DND-41 (cell line): ENCODE results near the gene TRMT10B.
"Not testable (repeated sequence)": the region's sequence is repeated elsewhere in the genome, so short reads cannot be mapped to it uniquely, and the experiment has no call there.

Experiments used
- ATAC-seq: fragments of 200-7000 bp; cut with Tn5 transposase; 3 replicates; pipeline ENCODE4 v1.9.1; 2021; ENCODE audit warnings: low read depth; ENCODE audit not compliant: insufficient read depth
- DNase-seq: peaks from one replicate; pipeline ENCODE4 v3.0.0-alpha.2; 2020
- H2AFZ ChIP-seq: 2 replicates; pipeline ENCODE4 v1.6.0; 2012; ENCODE audit warnings: low read depth, low read length
- H3K27ac ChIP-seq: 2 replicates; pipeline ENCODE4 v1.5.1; 2012; ENCODE audit warnings: low read length, inconsistent platforms
- H3K27me3 ChIP-seq: fragments of 200-600 bp; sonication (generic); 2 replicates; pipeline ENCODE4 v1.6.0; 2012; ENCODE audit warnings: low read length, mild to moderate bottlenecking, inconsistent platforms; ENCODE audit not compliant: insufficient read depth, poor library complexity
- H3K36me3 ChIP-seq: 2 replicates; pipeline ENCODE4 v1.5.1; 2012; ENCODE audit warnings: low read length, inconsistent platforms; ENCODE audit not compliant: insufficient read depth
- H3K4me1 ChIP-seq: 2 replicates; pipeline ENCODE4 v1.5.1; 2012; ENCODE audit warnings: mild to moderate bottlenecking, low read length; ENCODE audit not compliant: insufficient read depth
- H3K4me2 ChIP-seq: 2 replicates; pipeline ENCODE4 v1.6.0; 2012; ENCODE audit warnings: mild to moderate bottlenecking, moderate library complexity, low read length, inconsistent platforms; ENCODE audit not compliant: insufficient read depth
- H3K4me3 ChIP-seq, 2 experiments: fragments of 200-600 bp in 1 of 2; shearing (Covaris generic) in 1 of 2; 2 replicates each; pipeline ENCODE4 v1.5.1; 2012 to 2016; ENCODE audit warnings: inconsistent platforms in 2 of 2, low read length in 2 of 2, mild to moderate bottlenecking in 2 of 2, low read depth in 1 of 2, moderate library complexity in 1 of 2
- H3K79me2 ChIP-seq: 2 replicates; pipeline ENCODE4 v1.6.0; 2012; ENCODE audit warnings: low read length, inconsistent platforms; ENCODE audit not compliant: insufficient read depth
- H3K9ac ChIP-seq: 2 replicates; pipeline ENCODE4 v1.6.0; 2012; ENCODE audit warnings: low read depth, mild to moderate bottlenecking, inconsistent platforms, low read length, moderate library complexity
- H3K9me3 ChIP-seq: 2 replicates; pipeline ENCODE4 v1.5.1; 2012; ENCODE audit warnings: low read length, moderate library complexity, mild to moderate bottlenecking, inconsistent platforms; ENCODE audit not compliant: insufficient read depth, severe bottlenecking
- H4K20me1 ChIP-seq: 2 replicates; pipeline ENCODE4 v1.6.0; 2012; ENCODE audit warnings: low read length; ENCODE audit not compliant: insufficient read depth
- CTCF ChIP-seq: IDR thresholded peaks from 2 replicates; pipeline ENCODE4 v1.5.1; 2012; ENCODE audit warnings: borderline replicate concordance, low read length, moderate library complexity, mild to moderate bottlenecking; ENCODE audit not compliant: poor library complexity, severe bottlenecking; ENCODE audit errors: extremely low read depth
- EZH2 ChIP-seq: IDR thresholded peaks from 3 replicates; pipeline ENCODE4 v1.6.1; 2012; ENCODE audit warnings: borderline replicate concordance, low read depth, mild to moderate bottlenecking, moderate library complexity, low read length, inconsistent platforms; ENCODE audit not compliant: severe bottlenecking

TRMT10B gene

GRCh38 chr9:37806271-37806670 is 52.7 kb downstream of the TRMT10B start:
- Histone ChIP-seq H3K9ac (no peak overlapping the region), H3K79me2 (peaks cover 80% of the 10 kb centered on the region), H3K9me3 (no peaks in the 10 kb centered on the region), H3K27me3 (no peaks in the 10 kb centered on the region), H3K36me3 (peaks cover 11% of the 10 kb centered on the region), H3K4me1 (peaks cover 22% of the 10 kb centered on the region), H3K27ac (no peak overlapping the region), H3K4me2 (no peak overlapping the region), H2AFZ (no peak overlapping the region), H4K20me1 (peaks cover 17% of the 10 kb centered on the region), H3K4me3 (no peak overlapping the region)
- ATAC-seq = no peak
- no peak for DNase-seq
- no peak for TF ChIP-seq EZH2
- TF ChIP-seq CTCF = no peak

GRCh38 chr9:37809676-37810075 is 56.1 kb downstream of the TRMT10B start:
- H3K4me1 ChIP-seq, H3K27me3 ChIP-seq, H2AFZ ChIP-seq, H3K4me3 ChIP-seq, H3K4me2 ChIP-seq, H3K9me3 ChIP-seq, H3K36me3 ChIP-seq, ATAC-seq, H4K20me1 ChIP-seq, H3K9ac ChIP-seq, H3K27ac ChIP-seq, DNase-seq: not testable (repeated sequence)
- peaks cover 62% of the 10 kb centered on the region for H3K79me2 ChIP-seq

GRCh38 chr9:37811906-37812476 is 58.4 kb downstream of the TRMT10B start:
- Histone ChIP-seq H2AFZ (no peak overlapping the region), H3K79me2 (peaks cover 53% of the 10 kb centered on the region), H4K20me1 (no peaks in the 10 kb centered on the region; the same call in 1 of the 2 replicates), H3K36me3 (peaks cover 5% of the 10 kb centered on the region; the same call in 1 of the 2 replicates), H3K27ac (no peak overlapping the region), H3K4me1 (no peaks in the 10 kb centered on the region), H3K9me3 (no peaks in the 10 kb centered on the region), H3K9ac (no peak overlapping the region), H3K4me3 (no peak overlapping the region), H3K4me2 (no peak overlapping the region), H3K27me3 (no peaks in the 10 kb centered on the region)
- no peak for TF ChIP-seq EZH2
- no peak for TF ChIP-seq CTCF
- no peak for DNase-seq
- no peak for ATAC-seq

GRCh38 chr9:37812773-37813379 is 59.3 kb downstream of the TRMT10B start:
- H3K9me3 ChIP-seq = no peaks in the 10 kb centered on the region
- no peaks in the 10 kb centered on the region for H3K27me3 ChIP-seq
- peak overlapping the region; percentile 26; the same call in 1 of the 2 replicates for H3K27ac ChIP-seq
- no peak overlapping the region for H3K9ac ChIP-seq
- H3K79me2 ChIP-seq = peaks cover 51% of the 10 kb centered on the region
- ATAC-seq = no peak
- no peak overlapping the region for H3K4me3 ChIP-seq
- TF ChIP-seq EZH2 (no peak), CTCF (no peak)
- peaks cover 2% of the 10 kb centered on the region; the same call in 1 of the 2 replicates for H3K36me3 ChIP-seq
- H3K4me2 ChIP-seq = no peak overlapping the region
- DNase-seq = no peak
- no peaks in the 10 kb centered on the region for H3K4me1 ChIP-seq
- no peaks in the 10 kb centered on the region; the same call in 1 of the 2 replicates for H4K20me1 ChIP-seq
- no peak overlapping the region for H2AFZ ChIP-seq
